Panc1 (cell line): ENCODE measurements around the gene CTNND2. TPM values are rescaled to one million over a fixed set of nuclear protein-coding genes. Genes with fewer than 3 reads are reported as not detected.

ENCODE experiments used
- ATAC-seq: fragments of 200-7000 bp; cut with Tn5 transposase; 2 replicates; pipeline ENCODE4 v1.9.1; 2020; ENCODE audit warnings: mild to moderate bottlenecking, moderate library complexity
- BruUV-seq: library from RNA; stranded (reverse); fragments of 400-500 nt; replicated peaks from 2 replicates; lab custom pipeline; 2021; lab: Mats Ljungman, UMichigan
- CTCF ChIA-PET: fragments of 300-600 bp; sonication (Branson Sonifier 250); formaldehyde crosslinking; loops from one replicate; lab custom pipeline; 2022; ENCODE audit warnings: antibody characterized with exemption; lab: Charles Lee
- POLR2A ChIA-PET: fragments of 300-600 bp; sonication (Branson Sonifier 250); formaldehyde crosslinking; loops from one replicate; lab custom pipeline; 2022; ENCODE audit warnings: antibody characterized with exemption; lab: Charles Lee
- DNase-seq: peaks from one replicate; pipeline ENCODE4 v3.0.0-alpha.2; 2010; ENCODE audit warnings: low read depth, low spot score
- H3K27ac ChIP-seq: 2 replicates; pipeline ENCODE4 v1.5.1; 2011; ENCODE audit warnings: mild to moderate bottlenecking, low read length, inconsistent platforms
- H3K27me3 ChIP-seq: fragments of 200-500 bp; sonication (Bioruptor generic); 2 replicates; pipeline ENCODE4 v1.6.0; 2014; ENCODE audit warnings: low read length, inconsistent platforms; ENCODE audit not compliant: control insufficient read depth, insufficient read depth
- H3K36me3 ChIP-seq: fragments of 200-500 bp; sonication (Bioruptor generic); 2 replicates; pipeline ENCODE4 v1.5.1; 2014; ENCODE audit warnings: inconsistent platforms, mild to moderate bottlenecking, low read length, moderate library complexity; ENCODE audit not compliant: control insufficient read depth, insufficient read depth
- H3K4me1 ChIP-seq: 2 replicates; pipeline ENCODE4 v1.5.1; 2011; ENCODE audit warnings: inconsistent platforms, mild to moderate bottlenecking, low read length, moderate library complexity; ENCODE audit not compliant: control insufficient read depth, insufficient read depth
- H3K4me3 ChIP-seq, 2 experiments: 2 replicates each; pipeline ENCODE4 v1.5.1; 2011 to 2012; ENCODE audit warnings: low read depth in 2 of 2, low read length in 2 of 2, mild to moderate bottlenecking in 2 of 2, inconsistent platforms in 1 of 2, moderate library complexity in 1 of 2
- H3K9me3 ChIP-seq: fragments of 200-500 bp; sonication (Bioruptor generic); 2 replicates; pipeline ENCODE4 v1.5.1; 2014; ENCODE audit warnings: low read depth, mild to moderate bottlenecking, inconsistent platforms, low read length, moderate library complexity; ENCODE audit not compliant: control insufficient read depth, insufficient read depth
- CTCF ChIP-seq: fragments of 450-650 bp; IDR thresholded peaks from 2 replicates; pipeline ENCODE4 v1.5.1; 2017; ENCODE audit warnings: mild to moderate bottlenecking
- POLR2AphosphoS5 ChIP-seq: IDR thresholded peaks from 2 replicates; pipeline ENCODE4 v1.6.1; 2012; ENCODE audit warnings: mild to moderate bottlenecking, low read depth, low read length, moderate library complexity
- REST ChIP-seq, 2 experiments: IDR thresholded peaks; 2 replicates each; pipeline ENCODE4 v1.6.1; 2011 to 2012; ENCODE audit warnings: low read depth in 2 of 2, control low read depth in 1 of 2, low read length in 1 of 2, mild to moderate bottlenecking in 1 of 2, moderate library complexity in 1 of 2; ENCODE audit not compliant: insufficient read depth in 1 of 2
- SIN3A ChIP-seq: IDR thresholded peaks from 2 replicates; pipeline ENCODE4 v1.6.1; 2012; ENCODE audit warnings: low read depth, mild to moderate bottlenecking, low read length, moderate library complexity, borderline replicate concordance; ENCODE audit not compliant: insufficient read depth
- TCF7L2 ChIP-seq: IDR thresholded peaks from 2 replicates; pipeline ENCODE4 v1.6.1; 2011; ENCODE audit warnings: mild to moderate bottlenecking, low read depth, low read length, inconsistent platforms
- in situ Hi-C: cut with HindIII; loops from 2 replicates; pipeline ENCODE4 v1.10.0; 2016; ENCODE audit warnings: low sequenced_read_pairs, low pct_unique_long_range_greater_than_20kb
- intact Hi-C: fragments of 100-400 bp; cut with micrococcal nuclease; formaldehyde crosslinking; loops from one replicate; pipeline ENCODE4 v1.10.0; 2022; ENCODE audit not compliant: unreplicated experiment
- total RNA-seq: library from RNA; stranded (reverse); gene quantifications from one replicate; pipeline ENCODE4 v1.2.1, GENCODE V29; 2021; ENCODE audit not compliant: unreplicated experiment

Gene CTNND2
- total RNA-seq, 1 experiment from 2014 or later = 1.0 TPM

GRCh38 chr5:11304641-11305040 is 599.6 kb downstream of the CTNND2 start:
- no peaks in the 10 kb centered on the region for H3K36me3 ChIP-seq
- no peaks in the 10 kb centered on the region for H3K9me3 ChIP-seq
- H3K27me3 ChIP-seq = no peaks in the 10 kb centered on the region
- H3K4me1 ChIP-seq = no peaks in the 10 kb centered on the region
- no TSS peak for BruUV-seq
- intact Hi-C loops (no loop called here), in situ Hi-C loops (no loop called here)
- no peak for TF ChIP-seq CTCF
- no peak for TF ChIP-seq REST (IDR thresholded peaks at IDR 0.05; ENCODE audit: insufficient read depth in 1 of 2, low read depth in 2 of 2, low read length in 1 of 2)
- TF ChIP-seq POLR2AphosphoS5 = no peak
- H3K4me3 ChIP-seq = no peak overlapping the region
- ChIA-PET CTCF (no interaction called here), POLR2A (no interaction called here)
- no peak for DNase-seq
- no peak for ATAC-seq
- no peak overlapping the region for H3K27ac ChIP-seq

GRCh38 chr5:11302663-11303062 is 601.6 kb downstream of the CTNND2 start:
- Histone ChIP-seq H3K9me3 (no peaks in the 10 kb centered on the region), H3K36me3 (no peaks in the 10 kb centered on the region), H3K4me1 (no peaks in the 10 kb centered on the region), H3K27me3 (no peaks in the 10 kb centered on the region), H3K4me3 (no peak overlapping the region), H3K27ac (no peak overlapping the region)
- ChIA-PET CTCF (no interaction called here), POLR2A (no interaction called here)
- in situ Hi-C loops (no loop called here), intact Hi-C loops (no loop called here)
- DNase-seq (no peak), ATAC-seq (no peak)
- BruUV-seq = no TSS peak
- TF ChIP-seq REST (IDR thresholded peaks at IDR 0.05; ENCODE audit: insufficient read depth in 1 of 2, low read depth in 2 of 2, low read length in 1 of 2) (no peak), SIN3A (no peak), CTCF (no peak), TCF7L2 (no peak)
